Kidney epithelial cell (primary cell): ENCODE results near the gene NCKAP5. TPM values are rescaled to one million over a fixed set of nuclear protein-coding genes. Genes with fewer than 3 reads are reported as not detected.

Source experiments
- DNase-seq: peaks from one replicate; pipeline ENCODE4 v3.0.0-alpha.2; 2010; ENCODE audit warnings: low read depth
- H3K27me3 ChIP-seq: 2 replicates; pipeline ENCODE4 v1.6.0; 2011; ENCODE audit warnings: low read length; ENCODE audit not compliant: control insufficient read depth, insufficient read depth
- H3K36me3 ChIP-seq: 2 replicates; pipeline ENCODE4 v1.5.1; 2011; ENCODE audit warnings: low read length; ENCODE audit not compliant: control insufficient read depth, insufficient read depth
- H3K4me3 ChIP-seq: 2 replicates; pipeline ENCODE4 v1.5.1; 2011; ENCODE audit warnings: low read depth, mild to moderate bottlenecking, control low read depth, low read length
- CTCF ChIP-seq: IDR thresholded peaks from 2 replicates; pipeline ENCODE4 v1.5.1; 2011; ENCODE audit warnings: mild to moderate bottlenecking, moderate library complexity, low read length, control low read depth, inconsistent platforms; ENCODE audit not compliant: insufficient read depth, poor library complexity, severe bottlenecking
- total RNA-seq: library from RNA; depleted of rRNA; stranded (reverse); fragments of >200 nt; gene quantifications from 2 replicates; pipeline ENCODE4 v1.2.3, GENCODE V29; 2015

NCKAP5 gene
- total RNA-seq, 1 donor from 2014 or later, result 0.33 TPM

GRCh38 chr2:132863961-132864360 lies 704.3 kb downstream of the NCKAP5 start:
- no peak overlapping the region for H3K4me3 ChIP-seq
- TF ChIP-seq CTCF, result no peak
- H3K27me3 ChIP-seq, result no peaks in the 10 kb centered on the region
- no peak for DNase-seq
- no peaks in the 10 kb centered on the region for H3K36me3 ChIP-seq

- no peak overlapping the region for H3K4me3 ChIP-seq
- TF ChIP-seq CTCF, result no peak
- H3K27me3 ChIP-seq, result no peaks in the 10 kb centered on the region
- H3K36me3 ChIP-seq, result no peaks in the 10 kb centered on the region
- DNase-seq, result no peak
Measured at GRCh38 chr2:132860220-132860619, 708.0 kb downstream of the NCKAP5 start.

- no peak for DNase-seq
Measured at GRCh38 chr2:132859590-132859989, 708.7 kb downstream of the NCKAP5 start.

GRCh38 chr2:132857319-132857718 lies 710.9 kb downstream of the NCKAP5 start:
- DNase-seq, result no peak
- Histone ChIP-seq H3K27me3 (no peaks in the 10 kb centered on the region), H3K36me3 (no peaks in the 10 kb centered on the region), H3K4me3 (no peak overlapping the region)
- TF ChIP-seq CTCF, result no peak

More at GRCh38 chr2:132859590-132859989, 708.7 kb downstream of the NCKAP5 start:
- no peaks in the 10 kb centered on the region for H3K36me3 ChIP-seq
- H3K4me3 ChIP-seq, result no peak overlapping the region
- no peak for TF ChIP-seq CTCF
- no peaks in the 10 kb centered on the region for H3K27me3 ChIP-seq

- no peak for TF ChIP-seq CTCF
Measured at GRCh38 chr2:132850688-132851087, 717.6 kb downstream of the NCKAP5 start.

GRCh38 chr2:132849118-132849517 lies 719.1 kb downstream of the NCKAP5 start:
- no peak for DNase-seq
- TF ChIP-seq CTCF, result no peak
- H3K4me3 ChIP-seq, result no peak overlapping the region
- no peaks in the 10 kb centered on the region for H3K27me3 ChIP-seq
- no peaks in the 10 kb centered on the region for H3K36me3 ChIP-seq

More at GRCh38 chr2:132850688-132851087, 717.6 kb downstream of the NCKAP5 start:
- H3K4me3 ChIP-seq, result no peak overlapping the region
- H3K27me3 ChIP-seq, result no peaks in the 10 kb centered on the region
- no peak for DNase-seq
- H3K36me3 ChIP-seq, result no peaks in the 10 kb centered on the region
